ENCODE data around the gene SLC22A1. TPM values are rescaled to one million over a fixed set of nuclear protein-coding genes. Genes with fewer than 3 reads are reported as not detected.
"Not testable (repeated sequence)": the region's sequence is repeated elsewhere in the genome, so short reads cannot be mapped to it uniquely, and the experiment has no call there.

Gene SLC22A1
- total and polyA plus RNA-seq, 2 donors (not counting 1 experiment from before 2014, with no cell fraction given): 0.18 to 1.5 TPM

- Histone ChIP-seq H3K9ac (ENCODE audit: low read length) (no peak overlapping the region), H3K4me1 (ENCODE audit: control insufficient read depth in 2 of 2, insufficient read depth in 2 of 2, low read length in 2 of 2) (peaks cover 0 to 4% of the 10 kb centered on the region in 2 donors), H3K4me2 (replicated peaks; ENCODE audit: low read depth, low read length, poor library complexity, severe bottlenecking) (no peak overlapping the region), H3K27ac (ENCODE audit: low read length in 2 of 2) (no peak overlapping the region), H3K9me3 (ENCODE audit: control extremely low read depth in 1 of 3, control insufficient read depth in 2 of 3, insufficient read depth in 1 of 3, low read length in 2 of 3) (no peaks in the 10 kb centered on the region), H2AFZ (ENCODE audit: insufficient read depth, low read depth, low read length, poor library complexity, severe bottlenecking) (no peak overlapping the region), H3K36me3 (replicated peaks in 1 of 2; ENCODE audit: control extremely low read depth in 1 of 2, control insufficient read depth in 1 of 2, extremely low read depth in 1 of 2, insufficient read depth in 2 of 2, low read length in 1 of 2) (no peaks in the 10 kb centered on the region), H3K27me3 (replicated peaks in 1 of 4; ENCODE audit: control extremely low read depth in 1 of 4, control insufficient read depth in 3 of 4, insufficient read depth in 4 of 4, low read length in 3 of 4) (no peaks in the 10 kb centered on the region), H4K20me1 (ENCODE audit: control insufficient read depth, insufficient read depth, low read length, poor library complexity, severe bottlenecking) (no peaks in the 10 kb centered on the region), H3K79me2 (ENCODE audit: control insufficient read depth, insufficient read depth, low read length) (no peaks in the 10 kb centered on the region), H3K4me3 (ENCODE audit: control extremely low read depth in 1 of 5, extremely low read depth in 1 of 5, insufficient read depth in 1 of 5, low read depth in 2 of 5, low read length in 4 of 5) (no peak overlapping the region)
- ATAC-seq (ENCODE audit: low read depth): no peak
- TF ChIP-seq CTCF (IDR thresholded peaks at IDR 0.05) (no peak), EZH2 (IDR thresholded peaks at IDR 0.05; ENCODE audit: borderline replicate concordance, insufficient read depth, low read depth, low read length, poor library complexity, severe bottlenecking) (no peak)
- ChIA-PET CTCF (interaction anchor here (0.6 kb wide), 1 partner anchor 41 kb away, joined by 3 read pairs; no protein-coding TSS in a partner anchor), POLR2A (no interaction called here)
- no peaks in the 10 kb centered on the region for H3K27me3 Mint-ChIP-seq
- H3K4me1 Mint-ChIP-seq: no peaks in the 10 kb centered on the region
- no peak for DNase-seq
- H3K9me3 Mint-ChIP-seq (ENCODE audit: insufficient read depth): no peaks in the 10 kb centered on the region
- H3K27ac Mint-ChIP-seq: no peak overlapping the region
- H3K4me3 Mint-ChIP-seq: no peak overlapping the region
- 91% methylated on average over 47 of the region's 47 CpGs for WGBS (ENCODE audit: insufficient coverage)
- intact Hi-C loops (cut with micrococcal nuclease): no loop called here
These were observed 12.1 kb downstream of the SLC22A1 start for GRCh38 chr6:160133441-160134336.

GRCh38 chr6:160134337-160134751 is 12.7 kb downstream of the SLC22A1 start:
- H3K27ac Mint-ChIP-seq; H3K4me3 Mint-ChIP-seq; intact Hi-C loops (cut with micrococcal nuclease); H3K79me2 ChIP-seq (ENCODE audit: control insufficient read depth, insufficient read depth, low read length); H3K27me3 Mint-ChIP-seq; CTCF ChIA-PET; H3K27me3 ChIP-seq (replicated peaks in 1 of 4; ENCODE audit: control extremely low read depth in 1 of 4, control insufficient read depth in 3 of 4, insufficient read depth in 4 of 4, low read length in 3 of 4); H3K4me1 Mint-ChIP-seq; H4K20me1 ChIP-seq (ENCODE audit: control insufficient read depth, insufficient read depth, low read length, poor library complexity, severe bottlenecking); H2AFZ ChIP-seq (ENCODE audit: insufficient read depth, low read depth, low read length, poor library complexity, severe bottlenecking); H3K9ac ChIP-seq (ENCODE audit: low read length); ATAC-seq (ENCODE audit: low read depth); H3K9me3 ChIP-seq (ENCODE audit: control extremely low read depth in 1 of 3, control insufficient read depth in 2 of 3, insufficient read depth in 1 of 3, low read length in 2 of 3); H3K9me3 Mint-ChIP-seq (ENCODE audit: insufficient read depth); H3K4me1 ChIP-seq (ENCODE audit: control insufficient read depth in 2 of 2, insufficient read depth in 2 of 2, low read length in 2 of 2); DNase-seq; H3K4me2 ChIP-seq (replicated peaks; ENCODE audit: low read depth, low read length, poor library complexity, severe bottlenecking); H3K27ac ChIP-seq (ENCODE audit: low read length in 2 of 2); H3K36me3 ChIP-seq (replicated peaks in 1 of 2; ENCODE audit: control extremely low read depth in 1 of 2, control insufficient read depth in 1 of 2, extremely low read depth in 1 of 2, insufficient read depth in 2 of 2, low read length in 1 of 2); POLR2A ChIA-PET; H3K4me3 ChIP-seq (ENCODE audit: control extremely low read depth in 1 of 5, extremely low read depth in 1 of 5, insufficient read depth in 1 of 5, low read depth in 2 of 5, low read length in 4 of 5): not testable (repeated sequence)
- 92% methylated on average over 20 of the region's 20 CpGs for WGBS (ENCODE audit: insufficient coverage)

All from B cell (primary cell).